ENCODE results near the gene STARD7. TPM values are rescaled to one million over a fixed set of nuclear protein-coding genes. Genes with fewer than 3 reads are reported as not detected.

Gene STARD7
- total RNA-seq, 1 experiment from 2014 or later = 105 TPM

- Mint-ChIP-seq H3K4me3 (ENCODE audit: unreplicated experiment) (no peak overlapping the region), H3K27ac (ENCODE audit: low read depth, unreplicated experiment) (no peak overlapping the region), H3K36me3 (ENCODE audit: insufficient read depth, unreplicated experiment) (peaks cover 9% of the 10 kb centered on the region), H3K4me1 (ENCODE audit: insufficient read depth, unreplicated experiment) (peaks cover 9% of the 10 kb centered on the region), H3K9me3 (ENCODE audit: unreplicated experiment) (no peaks in the 10 kb centered on the region), H3K27me3 (ENCODE audit: insufficient read depth, unreplicated experiment) (no peaks in the 10 kb centered on the region)
- POLR2A ChIA-PET = interaction anchor here (0.6 kb wide), 1 partner anchor 405 kb away, joined by 3 read pairs; no protein-coding TSS in a partner anchor
- intact Hi-C loops (cut with micrococcal nuclease) = no loop called here
- DNase-seq (ENCODE audit: unreplicated experiment) = no peak
- TF ChIP-seq CTCF (IDR thresholded peaks at IDR 0.05; ENCODE audit: unreplicated experiment) = no peak
- CTCF ChIA-PET = no interaction called here
- no TSS peak for BruUV-seq (replicated peaks)
These were observed 5.9 kb upstream of the STARD7 start for GRCh38 chr2:96214554-96214953.

- POLR2A ChIA-PET = no interaction called here
- Mint-ChIP-seq H3K4me1 (ENCODE audit: insufficient read depth, unreplicated experiment) (peaks cover 12% of the 10 kb centered on the region), H3K9me3 (ENCODE audit: unreplicated experiment) (no peaks in the 10 kb centered on the region), H3K4me3 (ENCODE audit: unreplicated experiment) (no peak overlapping the region), H3K27me3 (ENCODE audit: insufficient read depth, unreplicated experiment) (no peaks in the 10 kb centered on the region), H3K27ac (ENCODE audit: low read depth, unreplicated experiment) (no peak overlapping the region), H3K36me3 (ENCODE audit: insufficient read depth, unreplicated experiment) (peaks cover 9% of the 10 kb centered on the region)
- CTCF ChIA-PET = interaction anchor here (0.6 to 1.1 kb wide), 3 partner anchors 9 to 19 kb away, joined by 3 to 4 read pairs (median 3); no protein-coding TSS in a partner anchor
- no peak for DNase-seq (ENCODE audit: unreplicated experiment)
- intact Hi-C loops (cut with micrococcal nuclease) = no loop called here
- BruUV-seq (replicated peaks) = no TSS peak
- TF ChIP-seq CTCF (IDR thresholded peaks at IDR 0.05; ENCODE audit: unreplicated experiment) = no peak
These were observed 4.8 kb upstream of the STARD7 start for GRCh38 chr2:96213379-96213778.

GRCh38 chr2:96212339-96212738 is 3.7 kb upstream of the STARD7 start:
- CTCF ChIA-PET = no interaction called here

GRCh38 chr2:96209729-96210085 is 1.1 kb upstream of the STARD7 start:
- no peak for DNase-seq (ENCODE audit: unreplicated experiment)
- no peaks in the 10 kb centered on the region for H3K9me3 Mint-ChIP-seq (ENCODE audit: unreplicated experiment)
- ChIA-PET CTCF (interaction anchor here (0.5 kb wide), 1 partner anchor 706 kb away, joined by 3 read pairs; no protein-coding TSS in a partner anchor), POLR2A (interaction anchor here (1.9 to 4.3 kb wide), 10 partner anchors 10 to 218 kb away, joined by 7 to 114 read pairs (median 14); partner anchors contain the start of genes ANKRD36C, NCAPH and SNRNP200)
- intact Hi-C loops (cut with micrococcal nuclease) = no loop called here
- peak overlapping the region; percentile 80 for H3K4me3 Mint-ChIP-seq (ENCODE audit: unreplicated experiment)
- no TSS peak for BruUV-seq (replicated peaks)
- H3K27ac Mint-ChIP-seq (ENCODE audit: low read depth, unreplicated experiment) = peak overlapping the region; percentile 59
- peaks cover 27% of the 10 kb centered on the region for H3K4me1 Mint-ChIP-seq (ENCODE audit: insufficient read depth, unreplicated experiment)
- H3K36me3 Mint-ChIP-seq (ENCODE audit: insufficient read depth, unreplicated experiment) = peaks cover 11% of the 10 kb centered on the region
- no peaks in the 10 kb centered on the region for H3K27me3 Mint-ChIP-seq (ENCODE audit: insufficient read depth, unreplicated experiment)
- no peak for TF ChIP-seq CTCF (IDR thresholded peaks at IDR 0.05; ENCODE audit: unreplicated experiment)

More at GRCh38 chr2:96212339-96212738, 3.7 kb upstream of the STARD7 start:
- Mint-ChIP-seq H3K4me1 (ENCODE audit: insufficient read depth, unreplicated experiment) (peaks cover 12% of the 10 kb centered on the region), H3K27ac (ENCODE audit: low read depth, unreplicated experiment) (no peak overlapping the region), H3K27me3 (ENCODE audit: insufficient read depth, unreplicated experiment) (no peaks in the 10 kb centered on the region), H3K4me3 (ENCODE audit: unreplicated experiment) (no peak overlapping the region), H3K36me3 (ENCODE audit: insufficient read depth, unreplicated experiment) (peaks cover 4% of the 10 kb centered on the region), H3K9me3 (ENCODE audit: unreplicated experiment) (no peaks in the 10 kb centered on the region)
- intact Hi-C loops (cut with micrococcal nuclease) = no loop called here
- DNase-seq (ENCODE audit: unreplicated experiment) = no peak
- no peak for TF ChIP-seq CTCF (IDR thresholded peaks at IDR 0.05; ENCODE audit: unreplicated experiment)
- POLR2A ChIA-PET = no interaction called here
- BruUV-seq (replicated peaks) = no TSS peak
